NK-92 treated with Interleukin-12 subunit alpha and Interleukin-12 subunit beta, amount 100 ng/mL, for 24 hours (cell line): ENCODE results near the gene PLEKHA4.
"Not testable (repeated sequence)": the region's sequence is repeated elsewhere in the genome, so short reads cannot be mapped to it uniquely, and the experiment has no call there.

Source experiments
- DNase-seq: peaks from one replicate; lab custom pipeline; 2025; lab: John Stamatoyannopoulos, UW

Gene PLEKHA4

DNA sequence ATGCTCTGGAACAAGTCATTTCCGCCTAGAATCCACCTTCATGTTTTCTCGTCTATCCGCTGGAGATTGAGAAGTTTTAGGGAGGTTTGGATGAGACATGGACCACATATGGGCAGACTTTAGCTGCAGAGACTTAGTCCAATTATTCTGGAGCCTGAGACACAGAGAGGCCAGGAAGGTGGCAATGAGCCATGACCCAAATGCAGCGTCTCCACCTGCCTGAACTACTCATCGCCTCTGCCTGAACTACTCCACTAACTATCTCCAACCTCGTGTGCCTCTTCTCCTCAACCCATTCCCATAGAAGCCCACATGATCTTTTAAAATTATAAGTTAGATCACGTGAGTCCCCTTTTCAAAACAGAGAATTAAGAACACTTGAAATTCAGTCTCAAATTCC is 5.6 kb downstream of the PLEKHA4 start:
- no peak for DNase-seq

DNA sequence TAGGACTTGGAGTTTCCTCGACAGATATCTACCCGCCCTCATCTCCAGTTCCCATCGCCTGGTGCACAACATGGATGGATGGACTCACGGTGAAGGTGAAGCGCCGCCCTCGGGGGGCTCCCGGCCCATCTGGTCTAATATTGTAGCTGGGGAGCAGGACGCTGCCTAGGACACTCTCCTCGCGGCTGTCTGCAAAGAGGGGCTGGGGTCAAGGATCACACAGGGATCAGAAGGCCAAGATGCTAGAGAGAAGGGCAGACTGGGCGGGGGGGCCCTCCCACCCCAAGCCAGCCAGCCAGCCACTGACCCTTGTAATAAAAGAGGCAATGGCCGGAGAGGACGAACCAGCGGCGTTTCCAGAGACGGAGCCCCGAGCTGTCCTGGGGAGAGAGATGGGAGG is 7.1 kb downstream of the PLEKHA4 start:
- DNase-seq, result no peak

DNA sequence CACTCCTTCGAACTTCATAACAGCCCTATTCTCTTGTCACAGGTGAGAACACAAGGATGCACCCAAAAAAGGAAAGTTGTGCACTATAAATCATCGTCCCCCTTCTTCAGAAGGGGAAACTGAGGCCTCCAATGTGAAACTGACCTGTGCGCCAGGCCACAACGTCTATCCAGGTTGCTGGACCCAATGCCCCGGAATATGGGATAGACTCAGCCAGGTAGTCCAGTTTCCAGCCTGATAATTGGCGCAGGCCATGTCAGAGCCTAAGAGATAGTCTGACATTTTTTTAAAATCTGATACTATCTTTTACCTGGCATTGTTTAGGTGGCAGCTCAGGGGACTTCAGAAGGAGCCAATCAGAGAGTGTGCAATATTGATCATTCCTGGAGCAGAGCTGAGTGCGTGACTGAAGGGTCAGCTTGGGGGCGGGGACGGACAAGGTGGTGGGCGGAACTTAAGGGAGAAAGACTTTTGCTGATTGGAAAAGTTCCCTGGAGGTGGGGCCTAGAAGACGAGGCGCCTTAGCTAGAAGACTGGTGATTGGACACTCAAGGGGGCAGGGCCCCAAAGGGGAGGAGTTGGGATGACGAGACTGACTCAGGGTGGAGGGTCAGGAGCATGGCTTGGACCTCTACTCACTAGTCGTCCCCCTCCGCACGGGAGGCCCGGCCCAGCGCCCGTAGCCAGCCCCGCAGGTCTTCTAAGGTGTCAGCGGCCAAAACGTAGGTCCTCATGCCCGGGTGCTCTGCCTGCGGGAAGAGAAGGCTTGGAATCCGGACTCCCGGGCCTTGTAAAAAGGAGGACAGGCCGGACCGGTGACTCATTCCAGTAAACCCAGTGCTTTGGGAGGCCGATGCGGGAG is 8.5 kb downstream of the PLEKHA4 start:
- DNase-seq, result no peak

DNA sequence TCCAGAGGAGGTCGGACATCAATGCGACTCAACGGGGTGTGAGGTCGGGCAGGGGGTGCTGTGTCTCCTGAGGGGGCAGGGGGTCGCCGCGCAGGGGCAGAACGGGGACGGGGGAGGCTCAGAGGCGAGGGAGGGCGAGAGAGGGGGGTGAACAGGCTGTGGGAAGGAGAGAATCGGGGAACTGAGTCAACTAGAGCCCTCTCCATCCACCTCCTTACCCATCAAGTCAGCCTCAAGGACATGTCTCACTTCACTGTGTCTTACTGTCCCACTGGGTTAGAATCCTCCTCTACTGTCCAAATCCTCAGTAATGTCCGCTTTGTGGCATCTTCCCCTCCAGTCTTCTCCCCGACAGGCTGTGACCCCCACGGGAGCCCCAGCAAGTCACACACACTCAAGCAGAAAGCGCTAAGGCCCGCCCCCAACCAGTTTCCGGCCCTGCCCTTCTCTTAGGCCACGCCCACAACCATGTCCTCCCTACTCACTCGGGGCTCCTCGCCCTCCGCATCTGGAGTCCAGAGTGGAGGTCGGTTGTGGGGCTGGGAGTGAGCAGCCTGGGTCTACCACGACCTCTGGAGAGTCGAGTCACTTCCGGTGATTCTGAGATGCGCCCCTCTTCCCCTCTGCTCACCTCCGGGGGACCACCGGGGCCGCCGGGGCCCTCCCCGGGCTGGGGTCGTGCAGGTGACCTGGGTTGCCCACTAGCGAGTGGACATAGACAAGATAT is 9.3 kb downstream of the PLEKHA4 start:
- no peak for DNase-seq

DNA sequence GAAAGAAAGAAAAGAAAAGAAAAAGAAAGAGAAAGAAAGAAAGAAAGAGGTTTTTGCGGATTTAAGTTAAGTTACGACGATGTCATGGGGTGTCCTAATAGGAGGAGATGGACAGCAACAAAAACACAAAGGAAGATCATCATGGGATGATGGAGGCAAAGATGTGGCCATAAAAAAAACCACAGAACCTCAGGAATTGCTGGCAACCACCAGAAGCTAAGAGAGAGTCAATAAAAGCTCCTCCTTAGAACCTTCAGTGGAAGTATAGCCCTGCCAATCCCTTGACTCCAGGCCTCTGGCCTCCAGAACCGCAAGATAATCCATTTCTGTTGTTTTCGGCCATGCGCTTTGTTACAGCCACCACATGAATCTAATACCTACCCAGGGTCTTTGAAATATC is 11.5 kb downstream of the PLEKHA4 start:
- DNase-seq, result no peak

DNA sequence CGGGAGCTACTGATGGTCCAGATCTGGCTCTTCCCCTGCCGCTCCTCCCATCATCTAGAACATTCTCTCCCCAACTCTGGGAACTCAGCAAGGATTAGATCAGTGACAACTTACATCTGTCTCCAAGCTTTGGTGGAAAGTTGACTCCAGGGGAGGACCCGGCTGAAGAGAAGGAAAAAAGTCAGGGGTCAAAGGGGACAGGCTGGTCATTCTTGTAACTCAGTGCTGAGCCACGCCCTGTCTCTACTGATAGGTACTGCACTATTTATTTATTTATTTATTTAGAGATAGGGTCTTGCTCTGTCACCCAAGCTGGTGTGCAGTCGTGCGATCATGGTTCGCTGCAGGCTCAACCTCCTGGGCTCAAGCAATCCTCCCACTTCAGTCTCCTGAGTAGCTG is 14.3 kb downstream of the PLEKHA4 start:
- no peak for DNase-seq

DNA sequence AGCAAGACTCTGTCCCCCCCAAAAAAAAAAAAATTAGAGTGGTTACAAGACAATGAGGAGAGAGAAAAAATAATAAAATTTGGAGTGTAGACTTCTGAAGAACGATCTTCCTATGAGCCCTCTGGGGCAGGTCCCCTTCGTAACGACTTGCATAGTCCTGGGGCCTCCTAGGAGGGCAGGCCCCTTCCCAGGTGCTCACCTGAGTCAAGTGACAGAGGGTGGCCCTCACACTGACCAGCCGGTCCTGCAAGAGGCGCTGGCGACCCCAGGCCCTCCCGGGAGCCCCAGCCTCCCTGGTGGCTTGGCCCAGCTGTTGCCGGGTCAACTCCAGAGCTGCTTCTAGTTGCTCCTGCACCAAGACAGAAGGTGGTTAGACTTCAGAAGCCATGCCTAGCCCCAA is 14.9 kb downstream of the PLEKHA4 start:
- no peak for DNase-seq

DNA sequence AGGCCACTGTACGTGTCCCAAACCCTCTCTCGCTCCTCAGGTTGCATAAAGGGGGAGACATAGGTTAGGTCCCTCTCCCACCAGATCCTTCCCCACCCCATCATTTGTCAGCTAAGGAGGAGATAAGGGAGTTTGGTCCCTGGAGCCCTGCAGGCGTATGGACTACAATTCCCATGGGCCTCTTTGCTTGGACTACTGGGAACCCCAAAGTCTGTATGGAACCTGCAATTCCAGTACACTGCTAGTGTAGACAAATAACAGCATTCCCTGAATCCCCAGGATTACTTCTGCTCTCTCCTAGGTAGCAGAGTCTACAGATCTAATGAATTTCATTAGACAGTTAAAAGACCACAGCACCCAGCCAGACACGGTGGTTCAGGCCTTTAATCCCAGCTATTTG is 16.1 kb downstream of the PLEKHA4 start:
- no peak for DNase-seq

DNA sequence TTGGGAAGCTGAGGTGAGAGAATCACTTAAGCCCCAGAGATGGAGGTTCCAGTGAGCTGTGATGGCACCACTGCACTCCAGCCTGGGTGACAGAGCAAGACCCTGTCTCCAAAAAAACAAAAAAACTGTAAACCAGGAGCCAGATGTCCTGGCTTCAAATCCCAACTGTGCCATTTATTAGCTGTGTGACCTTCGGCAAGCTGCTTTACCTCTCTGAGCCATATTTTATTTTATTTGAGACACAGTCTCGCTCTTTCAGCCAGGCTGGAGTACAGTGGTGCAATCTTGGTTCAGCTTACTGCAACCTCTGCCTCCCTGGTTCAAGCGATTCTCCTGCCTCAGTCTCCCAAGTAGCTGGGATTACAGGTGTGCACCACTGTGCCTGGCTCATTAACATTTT is 21.8 kb downstream of the PLEKHA4 start:
- DNase-seq, result not testable (repeated sequence)

DNA sequence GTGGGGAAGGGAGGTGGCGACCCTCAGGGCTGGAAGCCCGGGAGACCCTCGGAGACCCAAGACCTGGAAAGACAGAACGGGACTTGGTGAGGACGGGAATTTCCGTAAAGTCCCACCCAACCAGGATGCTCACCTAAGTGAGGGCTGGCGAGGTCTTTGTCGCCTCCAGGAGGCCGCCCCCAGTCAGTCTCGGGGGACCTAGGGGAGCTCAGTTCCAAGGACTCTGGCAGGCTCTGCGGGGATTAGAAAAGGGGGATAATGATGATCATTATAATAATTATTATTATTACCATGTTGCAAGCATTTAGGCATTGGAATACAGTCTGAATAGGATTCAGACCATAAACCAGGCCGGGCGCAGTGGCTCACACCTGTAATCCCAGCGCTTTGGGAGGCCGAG is 23.0 kb downstream of the PLEKHA4 start:
- no peak for DNase-seq

DNA sequence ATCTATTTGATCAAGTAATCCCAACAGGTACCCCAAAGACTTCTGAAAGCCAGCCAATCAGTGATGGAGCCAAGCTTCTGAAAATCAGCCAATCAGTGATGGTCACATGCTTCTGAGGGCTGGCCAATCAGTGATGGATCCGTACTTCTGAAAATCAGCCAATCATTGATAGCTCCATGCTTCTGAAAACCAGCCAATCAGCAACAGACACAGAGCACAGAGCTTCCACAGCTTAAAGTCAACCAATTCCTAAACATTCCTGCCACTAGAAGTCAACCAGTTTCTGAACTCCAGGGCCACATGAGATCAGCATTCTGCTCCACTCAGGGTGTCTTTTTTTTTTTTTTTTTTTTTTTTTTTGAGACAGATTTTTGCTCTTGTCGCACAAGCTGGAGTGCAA is 23.9 kb downstream of the PLEKHA4 start:
- no peak for DNase-seq

DNA sequence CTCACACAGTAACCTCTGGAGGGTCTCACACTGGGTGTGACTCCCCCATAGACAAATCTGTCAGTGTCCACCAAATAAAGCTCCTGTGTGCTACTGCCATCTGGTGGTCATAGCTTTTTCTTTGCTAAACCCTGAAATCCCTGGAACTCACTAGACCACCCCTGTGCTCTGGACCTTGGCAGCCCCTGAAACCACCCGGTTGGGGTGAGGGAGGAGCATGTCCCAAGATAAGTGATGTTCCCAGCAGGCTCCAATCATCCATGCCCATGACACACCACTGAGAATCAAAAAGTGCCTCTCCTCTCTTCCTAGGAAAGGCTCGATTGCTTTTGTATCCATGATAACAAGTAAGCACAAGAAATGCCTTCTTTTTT is 25.6 kb downstream of the PLEKHA4 start:
- no peak for DNase-seq

DNA sequence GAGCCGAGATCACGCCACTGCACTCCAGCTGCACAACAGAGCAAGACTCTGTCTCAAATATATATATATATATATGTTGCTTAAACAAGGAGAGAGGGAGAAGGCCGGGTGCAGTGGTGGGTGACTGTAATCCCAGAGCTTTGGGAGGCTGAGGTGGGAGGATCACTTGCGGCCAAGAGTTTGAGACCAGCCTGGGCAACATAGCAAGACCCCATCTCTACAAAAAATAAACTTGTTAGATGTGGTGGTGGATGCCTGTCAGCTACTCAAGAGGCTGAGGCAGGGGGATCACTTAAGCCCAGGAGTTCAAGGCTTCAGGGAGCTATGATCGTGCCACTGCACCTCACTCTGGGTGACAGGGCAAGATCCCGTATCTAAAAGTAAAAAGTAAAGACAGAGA is 26.8 kb downstream of the PLEKHA4 start:
- DNase-seq, result no peak

DNA sequence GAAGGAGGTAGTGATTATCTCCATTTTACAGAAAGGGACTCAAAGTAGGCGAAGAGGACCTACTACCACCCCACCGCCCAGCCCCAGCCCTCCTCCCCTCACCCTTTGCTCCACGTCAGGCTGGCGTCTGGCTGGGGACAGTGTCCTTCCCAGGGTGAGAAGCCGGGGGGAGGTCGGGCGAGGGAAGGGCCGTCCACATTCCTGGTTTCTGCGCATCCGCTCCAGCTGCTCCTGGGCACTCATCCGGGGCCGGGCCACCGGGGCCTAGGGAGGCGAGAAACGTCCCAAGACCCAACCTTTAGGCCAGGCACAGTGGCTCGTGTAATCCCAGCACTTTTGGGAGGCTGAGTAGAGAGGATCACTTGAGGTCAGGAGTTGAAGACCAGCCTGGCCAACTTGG is 27.4 kb downstream of the PLEKHA4 start:
- DNase-seq, result no peak

DNA sequence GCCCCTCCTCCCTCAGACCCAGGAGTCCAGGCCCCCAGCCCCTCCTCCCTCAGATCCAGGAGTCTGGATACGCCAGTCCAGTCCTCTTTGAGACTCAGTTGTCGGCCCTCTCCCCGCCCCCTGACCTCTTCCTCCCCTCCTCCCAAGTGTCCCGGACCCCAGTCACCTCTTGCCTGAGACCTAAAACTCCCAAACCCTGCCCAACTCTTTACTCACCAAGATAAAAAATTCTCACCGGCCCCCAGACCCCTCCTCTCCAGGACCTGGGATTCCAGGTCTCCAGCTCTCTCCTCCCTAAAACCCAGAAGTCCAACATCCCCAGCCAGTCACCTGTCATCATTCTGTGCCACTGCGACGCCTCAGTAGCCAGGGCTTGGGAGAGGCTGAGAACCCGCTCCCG is 30.7 kb downstream of the PLEKHA4 start:
- DNase-seq, result no peak

DNA sequence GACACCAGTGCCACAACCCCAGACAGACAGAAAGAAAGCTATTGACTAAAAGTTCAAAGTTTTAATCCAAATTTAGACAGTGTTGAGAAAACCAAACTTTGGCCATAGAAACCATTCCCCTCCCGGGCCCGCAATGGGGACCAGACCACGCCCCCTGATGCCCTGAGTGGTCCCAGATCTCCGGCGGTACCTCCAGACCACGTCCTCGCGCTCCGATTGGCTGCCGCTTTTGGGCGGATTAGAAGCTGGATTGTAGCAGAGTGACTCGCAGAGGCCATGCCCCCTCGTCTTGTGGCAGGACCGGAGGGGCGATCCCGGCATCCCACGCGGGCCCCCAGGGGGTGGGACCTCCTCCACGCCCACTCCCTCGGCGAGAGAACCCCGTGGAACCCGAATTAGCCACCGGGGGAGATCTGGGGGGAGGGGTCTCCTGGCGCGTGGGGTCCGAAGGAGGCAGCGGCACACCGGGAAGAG is 31.3 kb downstream of the PLEKHA4 start:
- DNase-seq, result peak; percentile 81

DNA sequence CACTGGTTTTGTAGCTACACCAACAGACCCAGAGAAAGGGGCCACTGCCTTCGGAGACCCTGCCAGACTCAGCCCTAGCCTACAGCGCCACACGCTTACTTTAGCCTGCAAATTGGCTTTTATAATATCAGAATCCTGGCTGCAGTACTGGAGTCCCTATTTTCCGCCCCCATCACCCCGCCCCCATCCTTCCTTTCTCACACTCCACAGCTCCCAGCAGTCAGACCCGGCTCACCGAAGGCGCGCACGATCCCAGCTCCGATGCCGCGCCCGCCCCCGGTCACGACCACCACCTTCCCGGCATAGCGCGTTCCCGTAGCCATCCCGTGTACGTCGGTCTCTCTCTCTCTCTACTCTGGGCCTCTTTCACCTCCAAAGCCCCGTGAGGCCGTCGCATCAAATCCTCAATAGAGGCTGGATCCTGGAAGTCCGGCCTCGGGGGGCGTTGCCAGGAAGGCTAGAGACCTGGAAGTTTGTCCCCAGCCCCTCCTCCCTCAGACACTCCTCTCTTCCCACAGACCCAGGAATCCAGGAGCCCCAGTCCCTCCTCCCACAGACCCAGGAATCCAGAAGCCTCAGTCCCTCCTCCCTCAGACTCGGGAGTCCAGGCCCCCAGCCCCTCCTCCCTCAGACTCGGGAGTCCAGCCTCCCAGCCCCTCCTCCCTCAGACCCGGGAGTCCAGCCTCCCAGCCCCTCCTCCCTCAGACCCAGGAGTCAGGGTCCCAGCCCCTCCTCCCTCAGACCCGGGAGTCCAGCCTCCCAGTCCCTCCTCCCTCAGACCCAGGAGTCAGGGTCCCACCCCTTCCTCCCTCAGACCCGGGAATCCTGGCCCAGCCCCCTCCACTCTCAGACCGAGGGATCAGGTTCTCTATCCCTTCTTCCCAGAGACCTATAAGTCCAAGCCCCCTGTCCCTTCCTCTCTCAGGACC is 32.1 kb downstream of the PLEKHA4 start, which contains the start of gene HSD17B14:
Gene HSD17B14, minus strand, starts transcription at position 403 of the 929 bp plus-strand sequence. Its CDS starts 80 bp downstream, at position 323.
- no peak for DNase-seq

DNA sequence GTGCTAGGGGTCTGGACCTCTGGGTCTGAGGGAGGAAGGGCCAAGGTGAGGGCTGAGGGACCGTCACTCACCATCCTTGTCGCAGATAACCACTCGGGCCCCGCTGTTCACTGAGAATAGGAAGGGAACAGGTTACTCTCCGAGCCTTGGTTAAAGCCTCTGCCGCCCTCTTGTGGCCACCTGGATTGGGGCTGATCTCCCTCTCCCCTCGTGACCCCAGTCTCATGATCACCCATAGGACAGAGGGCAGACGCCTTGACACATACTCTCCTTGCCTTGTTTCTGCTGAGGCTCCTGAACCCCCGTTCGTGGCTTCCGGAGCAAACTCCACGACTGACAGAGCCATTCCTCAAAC is 32.7 kb downstream of the PLEKHA4 start:
- DNase-seq, result peak; percentile 82

DNA sequence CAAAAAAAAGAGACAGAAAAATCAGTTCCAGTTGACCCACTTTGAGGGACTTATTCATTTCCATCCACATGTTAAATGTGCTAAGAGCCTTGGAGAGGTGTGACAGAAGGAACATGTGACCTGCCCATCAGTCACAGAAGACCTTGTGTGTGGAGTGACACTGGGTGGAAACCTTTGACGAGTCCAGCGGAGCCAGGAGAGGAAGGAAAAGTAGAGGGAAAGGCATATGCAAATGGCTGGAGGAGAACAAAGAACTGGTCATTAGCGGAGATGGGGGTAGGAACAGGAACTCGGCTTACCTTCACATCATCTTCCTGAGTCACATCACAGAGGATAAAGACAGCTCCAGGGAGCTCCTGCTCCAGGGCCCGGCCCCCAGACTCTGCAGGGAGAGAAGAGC is 34.4 kb downstream of the PLEKHA4 start:
- DNase-seq, result no peak

DNA sequence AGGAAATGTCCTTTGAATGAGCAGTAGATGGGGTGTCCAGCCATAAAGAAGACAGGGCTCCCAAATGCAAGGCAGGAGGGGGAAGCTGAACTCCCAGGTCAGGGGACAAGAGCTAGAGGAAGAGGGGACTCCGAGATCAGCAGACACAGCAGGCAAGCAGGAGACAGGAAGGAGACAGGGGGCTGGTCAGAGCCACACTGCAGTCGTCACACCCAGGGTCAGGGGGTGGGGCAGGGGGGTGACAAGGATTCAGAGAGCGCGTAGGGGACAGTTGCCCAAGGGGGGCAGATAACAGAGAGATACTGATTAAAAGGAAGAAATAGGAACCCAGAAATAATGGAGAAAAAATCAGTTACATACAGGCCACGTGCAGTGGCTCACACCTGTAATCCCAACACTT is 35.4 kb downstream of the PLEKHA4 start:
- no peak for DNase-seq

DNA sequence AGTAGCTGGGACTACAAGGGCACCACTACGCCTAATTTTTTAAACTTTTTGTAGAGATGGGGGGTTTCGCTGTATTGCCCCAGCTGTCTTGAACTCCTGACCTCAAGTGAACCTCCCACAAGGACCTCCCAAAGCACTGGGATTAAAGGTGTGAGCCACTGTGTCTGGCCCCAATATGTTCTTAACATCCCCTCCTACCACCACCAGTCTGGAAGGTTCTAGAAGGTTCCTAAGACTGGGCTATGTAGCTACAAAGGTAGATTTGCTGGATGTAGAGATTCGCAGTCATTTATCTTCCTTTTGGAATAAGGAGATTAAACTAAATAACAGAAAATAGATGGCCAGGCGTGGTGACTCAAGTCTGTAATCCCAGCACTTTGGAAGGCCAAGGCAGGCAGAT is 37.5 kb downstream of the PLEKHA4 start:
- DNase-seq, result no peak

DNA sequence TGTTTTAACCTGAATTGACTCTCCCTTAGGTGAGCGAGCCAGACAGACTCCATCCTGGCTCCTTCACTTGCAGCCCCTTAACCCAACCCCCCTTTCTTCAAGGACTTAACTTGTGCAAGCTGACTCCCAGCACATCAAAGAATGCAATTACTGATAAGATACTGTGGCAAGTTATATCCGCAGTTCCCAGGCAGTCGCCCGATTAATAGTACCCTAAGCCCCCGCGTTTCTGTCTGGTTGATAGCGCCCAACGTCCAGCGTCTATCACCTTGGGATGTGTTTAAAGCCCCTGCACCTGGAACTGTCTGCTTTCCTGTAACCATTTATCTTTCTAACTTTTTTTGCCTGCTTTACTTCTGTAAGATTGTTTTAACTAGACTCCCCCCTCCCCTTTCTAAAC is 38.3 kb downstream of the PLEKHA4 start:
- no peak for DNase-seq
